Neural crest cell (in vitro differentiated cells): Measurements from ENCODE around the gene PLXND1. TPM values are rescaled to one million over a fixed set of nuclear protein-coding genes. Genes with fewer than 3 reads are reported as not detected.

Source experiments
- DNase-seq: peaks from one replicate; pipeline ENCODE4 v3.0.0; 2021; ENCODE audit warnings: low read depth, mixed read lengths, low spot score
- H3K27ac Mint-ChIP-seq: one replicate; pipeline ENCODE4 v1.8.0; 2021; ENCODE audit warnings: mild to moderate bottlenecking, mixed read lengths; ENCODE audit not compliant: unreplicated experiment
- H3K27me3 Mint-ChIP-seq: 2 replicates; pipeline ENCODE4 v1.8.0; 2021; ENCODE audit warnings: low read depth, mild to moderate bottlenecking, mixed read lengths
- H3K36me3 Mint-ChIP-seq: 2 replicates; pipeline ENCODE4 v1.8.0; 2021; ENCODE audit warnings: low read depth, mild to moderate bottlenecking, mixed read lengths
- H3K4me1 Mint-ChIP-seq: 2 replicates; pipeline ENCODE4 v1.8.0; 2021; ENCODE audit warnings: mixed read lengths
- H3K4me3 Mint-ChIP-seq: one replicate; pipeline ENCODE4 v1.8.0; 2021; ENCODE audit warnings: mild to moderate bottlenecking, mixed read lengths
- H3K9me3 Mint-ChIP-seq: 2 replicates; pipeline ENCODE4 v1.8.0; 2021; ENCODE audit warnings: mixed read lengths
- total RNA-seq: library from RNA; stranded (reverse); gene quantifications from 2 replicates; pipeline ENCODE4 v1.2.1, GENCODE V29; 2021
- TF ChIP-seq, protein P1 (sequence below): fragments of 200-600 bp; sonication (generic); conservative IDR thresholded peaks from 2 replicates; pipeline ENCODE4 v1.5.0; 2021; ENCODE audit warnings: antibody characterized with exemption, mild to moderate bottlenecking

The PLXND1 gene
- total RNA-seq, 1 donor from 2014 or later, result 39.4 TPM

- no peak overlapping the region for H3K4me3 Mint-ChIP-seq
Observed at GRCh38 chr3:129527262-129527661, 79.2 kb downstream of the PLXND1 start.

DNA sequence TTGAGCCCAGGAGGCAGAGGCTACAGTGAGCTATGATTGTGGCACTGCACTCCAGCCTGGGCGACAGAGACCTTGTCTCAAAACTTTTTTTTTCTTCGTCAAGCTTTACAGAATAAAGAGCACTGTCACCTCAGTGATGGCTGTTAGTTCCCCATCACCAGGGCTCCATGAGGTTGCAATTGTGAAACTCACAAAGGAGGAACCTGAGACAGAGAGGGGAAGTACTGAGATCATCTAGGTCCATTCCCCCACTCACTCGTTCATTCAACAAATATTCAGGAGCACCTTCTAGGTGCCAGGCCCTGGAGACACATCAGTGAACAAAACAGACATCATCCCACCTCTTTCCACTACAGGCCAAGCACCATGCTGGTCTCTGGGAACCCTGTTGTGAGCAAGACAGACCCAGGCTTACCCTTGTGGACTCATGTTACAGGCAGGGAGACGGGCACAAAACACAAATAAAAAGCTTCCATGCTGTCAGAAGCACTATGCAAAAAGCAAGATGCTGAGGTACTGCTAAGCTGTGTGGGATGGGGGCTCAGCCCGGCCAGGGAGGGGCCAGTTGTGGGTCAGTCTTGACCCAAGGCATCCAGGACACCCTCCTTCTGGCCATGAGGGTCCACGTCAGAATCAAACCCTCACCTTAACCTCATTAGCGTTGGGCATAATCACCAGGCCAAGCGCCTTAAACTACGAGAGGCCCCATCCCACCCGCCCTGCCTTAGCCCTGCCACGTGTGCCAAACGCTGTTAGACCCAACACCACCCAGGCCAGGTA, 80.2 kb downstream of the PLXND1 start:
- Mint-ChIP-seq H3K27me3 (no peaks in the 10 kb centered on the region), H3K36me3 (no peaks in the 10 kb centered on the region), H3K4me1 (peaks cover 9% of the 10 kb centered on the region), H3K4me3 (no peak overlapping the region), H3K9me3 (no peaks in the 10 kb centered on the region), H3K27ac (no peak overlapping the region)
- TF ChIP-seq, protein P1, sequence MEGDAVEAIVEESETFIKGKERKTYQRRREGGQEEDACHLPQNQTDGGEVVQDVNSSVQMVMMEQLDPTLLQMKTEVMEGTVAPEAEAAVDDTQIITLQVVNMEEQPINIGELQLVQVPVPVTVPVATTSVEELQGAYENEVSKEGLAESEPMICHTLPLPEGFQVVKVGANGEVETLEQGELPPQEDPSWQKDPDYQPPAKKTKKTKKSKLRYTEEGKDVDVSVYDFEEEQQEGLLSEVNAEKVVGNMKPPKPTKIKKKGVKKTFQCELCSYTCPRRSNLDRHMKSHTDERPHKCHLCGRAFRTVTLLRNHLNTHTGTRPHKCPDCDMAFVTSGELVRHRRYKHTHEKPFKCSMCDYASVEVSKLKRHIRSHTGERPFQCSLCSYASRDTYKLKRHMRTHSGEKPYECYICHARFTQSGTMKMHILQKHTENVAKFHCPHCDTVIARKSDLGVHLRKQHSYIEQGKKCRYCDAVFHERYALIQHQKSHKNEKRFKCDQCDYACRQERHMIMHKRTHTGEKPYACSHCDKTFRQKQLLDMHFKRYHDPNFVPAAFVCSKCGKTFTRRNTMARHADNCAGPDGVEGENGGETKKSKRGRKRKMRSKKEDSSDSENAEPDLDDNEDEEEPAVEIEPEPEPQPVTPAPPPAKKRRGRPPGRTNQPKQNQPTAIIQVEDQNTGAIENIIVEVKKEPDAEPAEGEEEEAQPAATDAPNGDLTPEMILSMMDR, result no peak
- no peak for DNase-seq

More at GRCh38 chr3:129527262-129527661, 79.2 kb downstream of the PLXND1 start:
- Mint-ChIP-seq H3K36me3 (no peaks in the 10 kb centered on the region), H3K4me1 (peaks cover 5% of the 10 kb centered on the region), H3K9me3 (no peaks in the 10 kb centered on the region), H3K27me3 (no peaks in the 10 kb centered on the region), H3K27ac (no peak overlapping the region)
- TF ChIP-seq, protein P1, result no peak
- DNase-seq, result no peak

DNA sequence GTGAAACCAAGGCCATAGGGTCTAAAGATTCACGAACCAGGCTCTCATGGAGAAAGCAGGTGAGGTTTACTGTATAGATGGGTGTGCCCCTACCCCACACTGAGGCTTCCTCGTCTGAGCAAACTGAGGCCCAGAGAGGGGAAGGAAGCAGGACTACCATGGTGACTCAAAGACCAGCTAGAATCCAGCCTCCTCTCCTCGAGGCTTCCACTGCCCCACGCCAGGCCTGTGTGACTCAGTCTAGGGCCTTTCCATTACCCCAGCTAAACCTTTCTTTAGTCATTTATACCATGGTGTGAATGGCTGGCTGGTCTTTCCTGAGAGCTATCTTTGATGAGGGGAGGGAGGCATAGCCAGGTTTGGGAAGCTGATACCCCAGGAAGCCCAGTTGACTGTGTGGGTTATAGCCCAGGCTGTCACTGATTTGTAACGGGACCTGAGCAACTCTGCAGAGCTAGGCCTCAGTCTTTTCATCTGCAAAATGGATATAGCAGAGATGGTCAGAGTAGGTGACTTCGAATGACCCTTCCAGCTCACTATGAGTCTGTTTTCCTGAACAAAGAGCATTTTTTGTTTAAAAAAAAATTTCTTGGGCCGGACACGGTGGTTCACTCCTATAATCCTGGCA, 81.0 kb downstream of the PLXND1 start:
- Mint-ChIP-seq H3K27me3 (no peaks in the 10 kb centered on the region), H3K27ac (no peak overlapping the region), H3K4me1 (peaks cover 12% of the 10 kb centered on the region), H3K9me3 (no peaks in the 10 kb centered on the region), H3K36me3 (no peaks in the 10 kb centered on the region), H3K4me3 (no peak overlapping the region)
- TF ChIP-seq, protein P1, result no peak
- DNase-seq, result no peak

DNA sequence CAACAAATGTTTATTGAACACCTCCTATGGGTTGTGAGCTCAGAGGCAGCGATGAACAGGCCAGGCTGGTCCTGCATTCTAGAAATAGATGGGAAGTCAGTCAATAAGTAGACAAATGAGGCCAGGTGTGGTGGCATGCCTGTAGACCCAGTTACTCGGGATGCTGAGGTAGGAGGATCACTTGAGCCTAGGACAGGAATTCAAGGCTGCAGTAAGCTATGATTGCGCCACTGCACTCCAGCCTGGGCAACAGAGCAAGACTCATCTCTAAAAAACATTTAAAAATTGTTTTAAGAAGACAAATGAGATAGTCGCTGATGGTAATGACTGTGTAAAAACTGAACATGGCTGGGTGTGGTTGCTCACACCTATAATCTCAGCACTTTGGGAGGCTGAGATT, 82.4 kb downstream of the PLXND1 start:
- H3K4me1 Mint-ChIP-seq, result peaks cover 11% of the 10 kb centered on the region
- no peaks in the 10 kb centered on the region for H3K9me3 Mint-ChIP-seq
- no peaks in the 10 kb centered on the region for H3K36me3 Mint-ChIP-seq
- no peak for DNase-seq
- TF ChIP-seq, protein P1, result no peak
- no peaks in the 10 kb centered on the region for H3K27me3 Mint-ChIP-seq
- no peak overlapping the region for H3K4me3 Mint-ChIP-seq
- H3K27ac Mint-ChIP-seq, result no peak overlapping the region

GRCh38 chr3:129522953-129523352, 83.5 kb downstream of the PLXND1 start:
- TF ChIP-seq, protein P1, result no peak
- Mint-ChIP-seq H3K4me3 (no peak overlapping the region), H3K36me3 (no peaks in the 10 kb centered on the region), H3K9me3 (no peaks in the 10 kb centered on the region), H3K27ac (no peak overlapping the region), H3K27me3 (no peaks in the 10 kb centered on the region), H3K4me1 (peaks cover 11% of the 10 kb centered on the region)
- DNase-seq, result no peak
